GM19328 (cell line): ENCODE measurements around the gene RPL39L.
A peak's percentile ranks its signal among the peaks of the same experiment; 100 is the strongest.
"Not testable (repeated sequence)": the region's sequence is repeated elsewhere in the genome, so short reads cannot be mapped to it uniquely, and the experiment has no call there.

Experiments used
- ATAC-seq: cut with Tn5 transposase; IDR thresholded peaks from one replicate; pipeline ENCODE4 v1.9.1; 2021; ENCODE audit warnings: mild to moderate bottlenecking, moderate library complexity; ENCODE audit not compliant: unreplicated experiment

RPL39L gene

DNA sequence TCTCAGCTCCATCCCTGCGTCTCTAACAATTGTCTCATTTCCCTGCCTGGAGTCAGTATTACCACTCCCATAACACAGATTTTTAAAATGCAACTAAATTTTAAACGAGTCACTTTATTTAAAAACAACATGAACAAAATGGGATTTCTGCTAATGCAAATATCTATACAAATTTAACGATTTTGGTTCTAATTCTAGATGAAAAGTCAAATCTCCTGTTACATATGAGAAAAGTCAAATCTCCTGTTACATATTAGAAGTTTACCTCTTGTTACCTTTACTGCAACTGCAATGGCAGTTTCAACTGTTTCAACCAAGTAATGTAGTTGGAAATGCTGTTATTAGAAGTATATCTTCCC, 578 bp upstream of the RPL39L start:
- ATAC-seq: no peak

DNA sequence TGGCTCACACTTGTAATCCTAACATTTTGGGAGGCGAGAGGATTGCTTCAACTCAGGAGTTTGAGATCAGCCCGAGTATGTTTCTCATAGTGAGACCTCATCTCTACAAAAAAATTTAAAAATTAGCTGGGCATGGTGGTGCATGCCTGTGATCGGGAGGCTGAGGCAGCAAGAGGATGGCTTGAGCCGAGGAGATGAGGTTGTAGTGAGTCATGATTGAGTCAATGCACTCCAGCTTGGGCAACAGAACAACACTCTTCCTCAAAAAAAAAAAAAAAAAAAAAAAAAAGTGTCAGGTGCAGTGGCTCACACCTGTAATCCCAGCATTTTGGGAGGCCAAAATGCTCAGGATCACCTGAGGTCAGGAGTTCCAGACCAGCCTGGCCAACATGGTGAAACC, 2.4 kb downstream of the RPL39L start:
- no peak for ATAC-seq

DNA sequence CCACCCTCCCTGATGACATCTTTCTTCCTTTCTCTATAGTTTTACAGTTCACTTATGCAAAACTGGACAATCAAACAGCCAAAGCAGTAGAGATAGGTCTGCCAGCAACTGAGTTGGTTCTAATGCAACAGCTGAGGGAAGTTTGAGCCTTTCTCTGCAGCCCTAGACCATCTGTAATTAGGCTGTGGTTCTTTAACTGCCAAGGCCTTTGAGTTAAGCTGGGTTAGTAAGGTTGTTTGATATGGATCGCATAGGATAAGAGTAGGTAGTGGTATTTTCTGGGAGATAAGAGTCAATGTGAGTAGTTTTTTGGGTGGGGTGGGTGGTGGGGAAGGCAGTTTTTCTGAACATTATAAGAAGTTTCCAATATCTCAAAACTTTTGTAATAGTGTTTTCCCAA, 3.0 kb downstream of the RPL39L start:
- ATAC-seq: no peak

DNA sequence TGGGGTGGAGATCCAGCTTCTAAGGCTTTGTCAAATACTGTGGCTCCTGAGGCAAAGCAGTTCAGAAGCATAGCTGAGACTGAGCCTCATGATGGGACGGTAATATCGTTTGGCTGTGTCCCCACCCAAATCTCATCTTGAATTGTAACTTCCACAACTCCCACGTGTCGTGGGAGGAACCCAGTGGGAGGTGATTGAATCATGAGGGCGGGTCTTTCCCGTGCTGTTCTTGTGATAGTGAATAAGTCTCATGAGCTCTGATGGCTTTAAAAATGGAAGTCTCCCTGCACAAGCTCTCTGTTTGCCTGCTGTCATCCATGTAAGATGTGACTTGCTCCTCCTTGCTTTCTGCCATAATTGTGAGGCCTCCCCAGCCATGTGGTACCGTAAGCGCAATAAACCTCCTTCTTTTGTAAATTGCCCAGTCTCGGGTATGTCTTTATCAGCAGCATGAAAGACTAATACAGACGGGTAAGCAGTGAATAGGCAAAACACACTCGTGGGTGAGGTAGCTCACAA, 4.1 kb downstream of the RPL39L start:
- ATAC-seq: not testable (repeated sequence)

DNA sequence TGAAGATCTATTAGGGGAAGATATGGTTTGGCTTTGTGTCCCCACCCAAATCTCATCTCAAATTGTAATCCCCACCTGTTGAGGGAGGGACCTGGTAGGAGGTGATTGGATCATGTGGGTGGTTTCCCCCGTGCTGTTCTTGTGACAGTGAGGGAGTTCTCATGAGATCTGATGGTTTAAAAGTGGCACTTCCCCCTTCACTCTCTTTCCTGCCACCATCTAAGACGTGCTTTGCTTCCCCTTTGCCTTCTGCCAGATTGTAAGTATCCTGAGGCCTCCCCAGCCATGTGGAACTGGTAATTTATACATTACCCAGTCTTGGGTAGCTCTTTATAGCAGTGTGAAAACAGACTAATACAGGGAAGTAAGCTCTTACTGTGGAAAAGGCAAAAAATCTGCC, 6.1 kb downstream of the RPL39L start:
- ATAC-seq: not testable (repeated sequence)

DNA sequence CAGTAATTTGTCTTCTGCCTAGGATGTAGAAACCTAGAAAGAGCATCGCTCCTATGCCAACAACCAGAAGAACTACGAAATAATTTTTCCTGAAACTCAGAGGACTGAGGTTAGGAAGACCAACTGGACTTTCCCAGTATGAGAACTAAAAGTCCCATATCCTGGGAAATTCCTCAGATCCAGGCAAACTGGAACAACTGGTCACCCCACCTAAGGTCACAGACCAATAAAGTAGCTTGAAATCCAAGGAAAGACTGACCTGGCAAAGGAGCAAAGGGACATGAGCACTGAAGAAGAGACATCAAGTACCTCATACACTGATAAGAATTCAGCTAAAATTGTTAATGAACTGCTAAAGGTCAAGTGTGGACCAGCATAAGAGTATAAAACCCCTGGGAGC, 6.6 kb downstream of the RPL39L start:
- no peak for ATAC-seq

DNA sequence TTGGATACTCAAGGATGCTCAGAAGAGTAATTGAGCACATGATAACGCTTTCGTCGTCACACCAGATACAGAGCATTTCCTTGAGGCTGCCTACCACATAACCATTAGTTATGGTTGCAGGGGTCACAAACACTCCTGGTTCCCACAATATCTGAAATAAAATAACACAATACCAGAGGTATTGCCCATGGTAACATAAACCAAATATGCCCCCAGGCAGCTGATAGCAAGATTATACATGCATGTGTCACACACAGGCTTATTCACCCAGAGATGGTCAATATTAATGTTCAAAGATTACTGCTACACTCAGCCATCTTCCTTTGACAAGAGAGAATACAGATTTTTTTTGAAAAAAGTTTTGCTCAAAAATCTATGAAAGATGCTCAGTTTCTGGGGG, 7.3 kb downstream of the RPL39L start:
- ATAC-seq: no peak

DNA sequence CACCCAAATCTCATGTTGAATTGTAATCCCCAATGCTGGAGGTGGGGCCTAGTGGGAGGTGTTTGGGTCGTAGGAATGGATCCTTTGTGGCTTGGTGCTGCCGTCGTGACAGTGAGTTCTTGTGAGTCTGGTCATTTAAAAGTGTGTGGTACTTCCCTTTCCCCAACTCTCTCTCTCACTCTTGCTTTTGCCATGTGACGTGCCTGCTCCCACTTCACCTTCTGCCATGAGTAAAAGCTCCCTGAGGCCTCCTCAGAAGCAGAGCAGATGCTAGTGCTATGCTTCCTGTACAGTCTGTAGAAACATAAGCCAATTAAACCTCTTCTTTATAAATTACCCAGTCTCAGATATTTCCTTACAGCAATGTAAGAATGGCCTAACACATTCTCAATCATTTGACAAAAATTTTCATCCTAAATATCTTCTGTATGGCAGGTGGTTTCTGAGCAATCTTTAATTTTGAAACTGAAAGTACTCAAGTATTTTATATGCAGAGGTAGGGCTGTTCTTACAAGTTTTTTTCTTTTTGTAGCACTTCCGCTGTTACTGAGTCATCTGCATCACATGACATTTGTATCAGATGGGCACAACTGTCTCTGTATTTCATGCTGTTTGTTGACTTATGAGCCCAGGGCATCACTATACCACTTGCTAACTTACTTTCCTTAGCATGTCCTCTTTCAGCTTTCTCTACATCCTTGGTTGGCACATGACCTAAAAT, 8.8 kb downstream of the RPL39L start:
- ATAC-seq: no peak

DNA sequence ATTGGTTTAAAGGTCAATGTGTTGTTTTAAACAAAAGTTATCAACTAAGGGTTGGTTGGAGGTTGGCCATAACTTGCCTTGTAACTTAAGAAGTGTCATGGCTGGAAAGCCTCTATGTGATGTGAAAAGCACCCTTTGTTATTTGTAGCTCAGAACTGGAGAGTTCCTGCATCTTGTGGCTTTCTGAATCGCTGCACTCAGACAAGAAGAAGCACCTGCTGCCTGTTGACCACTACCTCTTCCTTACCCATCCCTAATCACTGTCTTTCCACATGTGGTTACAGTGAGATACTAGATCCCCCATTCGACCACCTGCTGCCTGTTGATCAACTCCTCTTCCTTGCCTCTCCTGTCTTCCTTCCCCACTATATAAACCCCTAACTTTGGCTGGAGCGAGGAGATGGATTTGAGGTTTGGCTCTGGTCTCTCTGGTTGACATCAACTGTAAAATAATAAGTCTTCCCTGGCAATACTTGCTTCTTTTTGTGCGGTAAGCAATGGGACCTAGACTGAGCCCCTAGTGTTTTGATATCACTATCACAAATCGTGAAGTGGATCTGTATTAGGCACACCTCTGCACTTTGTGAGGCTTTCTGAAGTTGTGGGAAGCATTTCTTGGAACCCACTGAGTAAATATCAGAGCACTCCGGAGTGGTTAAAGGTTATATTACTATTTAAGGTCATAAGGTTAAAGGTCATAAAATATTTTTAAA, 13.8 kb downstream of the RPL39L start:
- ATAC-seq: peak; percentile 81

DNA sequence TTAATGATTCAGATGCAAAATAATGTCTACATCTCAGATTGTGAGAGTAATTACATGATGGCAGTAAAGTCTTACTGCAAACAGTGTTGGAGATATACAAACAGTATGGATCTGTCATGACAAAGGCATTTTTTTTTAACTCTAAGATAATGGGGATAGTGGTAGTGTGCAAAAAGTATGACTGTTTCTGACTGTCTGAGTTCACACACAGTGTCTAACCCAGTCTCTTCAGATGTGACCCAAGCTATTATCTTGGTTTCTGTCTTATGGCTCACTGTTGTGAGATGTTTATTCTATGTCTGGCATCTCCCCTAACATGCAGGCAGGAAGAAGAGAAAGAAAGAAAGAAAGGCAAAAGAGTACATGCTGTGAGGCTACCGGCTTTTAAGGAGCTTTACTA, 17.0 kb downstream of the RPL39L start:
- ATAC-seq: no peak

DNA sequence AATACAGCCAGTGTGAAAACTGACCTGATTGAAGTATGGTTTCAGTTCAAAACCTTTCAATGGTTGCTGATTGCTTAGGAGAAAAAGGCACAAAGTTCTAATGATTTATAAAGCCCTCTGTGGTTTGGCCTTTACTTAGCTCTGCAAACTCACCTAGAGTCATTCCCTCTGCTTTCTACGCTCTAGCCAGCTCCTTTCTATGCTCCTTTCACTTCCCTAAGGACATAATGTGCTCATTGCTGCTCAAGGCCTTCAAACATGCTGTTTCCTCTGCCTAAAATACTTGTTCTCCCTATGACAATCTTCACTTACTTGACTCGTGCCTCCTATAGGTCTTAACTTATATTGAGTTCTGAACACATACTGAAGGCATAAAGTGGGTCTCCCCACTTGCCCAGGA, 19.0 kb downstream of the RPL39L start:
- ATAC-seq: no peak

DNA sequence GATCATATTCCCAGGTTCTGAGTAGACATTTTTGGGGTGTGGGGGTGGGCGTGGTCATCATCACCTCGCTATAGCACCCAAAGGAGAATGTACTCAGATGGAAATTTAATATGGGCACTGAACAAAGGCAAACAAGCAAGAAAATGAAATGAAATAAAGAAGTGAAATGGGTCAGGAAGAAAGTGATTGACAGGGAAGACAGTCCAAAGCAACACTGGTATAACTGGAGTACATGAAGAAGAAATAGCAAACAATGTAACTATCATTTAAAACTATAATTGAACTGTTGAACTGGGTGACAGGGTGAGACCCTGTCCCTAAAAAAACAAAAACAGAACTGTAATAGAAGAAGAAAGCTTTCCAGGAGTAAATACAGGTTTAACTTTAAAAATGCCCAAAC, 24.8 kb downstream of the RPL39L start:
- ATAC-seq: no peak

DNA sequence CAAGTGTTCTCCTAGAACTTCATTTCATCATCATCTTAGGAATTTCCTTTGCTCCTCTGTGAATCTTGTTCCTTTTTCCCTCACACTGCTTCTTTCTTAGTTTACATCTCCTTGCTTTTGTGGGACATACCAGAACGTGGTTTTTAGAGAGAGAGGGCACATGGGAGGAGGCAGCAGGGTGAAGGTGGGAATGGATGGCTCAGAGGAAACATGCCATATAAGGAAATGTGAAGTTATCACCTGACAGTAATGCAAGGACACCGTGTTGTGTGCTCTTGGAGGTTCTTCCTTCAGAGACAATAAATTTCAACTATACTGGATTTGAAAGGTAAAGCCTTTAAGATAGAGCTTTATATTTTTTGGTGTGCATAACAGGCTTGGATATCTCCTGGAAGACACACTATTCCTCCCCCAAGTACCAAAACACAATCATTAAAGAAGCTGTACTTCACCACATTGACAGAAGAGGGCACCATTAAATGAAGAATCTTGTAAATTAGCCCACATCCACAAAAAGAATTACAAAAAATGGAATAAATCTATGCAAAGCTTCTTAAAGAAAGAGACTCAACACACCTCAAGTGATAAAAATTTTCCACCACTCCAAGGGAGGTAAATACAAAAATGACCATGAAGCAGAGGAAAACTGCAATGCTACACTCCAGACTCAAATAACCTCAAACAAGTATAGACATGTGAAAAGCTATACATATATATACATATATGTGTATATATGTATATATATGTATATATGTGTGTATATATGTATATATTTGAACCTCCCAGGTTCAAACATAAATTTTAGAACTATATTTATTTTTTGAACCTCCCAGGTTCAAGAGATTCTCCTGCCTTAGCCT, 26.1 kb downstream of the RPL39L start:
- no peak for ATAC-seq

DNA sequence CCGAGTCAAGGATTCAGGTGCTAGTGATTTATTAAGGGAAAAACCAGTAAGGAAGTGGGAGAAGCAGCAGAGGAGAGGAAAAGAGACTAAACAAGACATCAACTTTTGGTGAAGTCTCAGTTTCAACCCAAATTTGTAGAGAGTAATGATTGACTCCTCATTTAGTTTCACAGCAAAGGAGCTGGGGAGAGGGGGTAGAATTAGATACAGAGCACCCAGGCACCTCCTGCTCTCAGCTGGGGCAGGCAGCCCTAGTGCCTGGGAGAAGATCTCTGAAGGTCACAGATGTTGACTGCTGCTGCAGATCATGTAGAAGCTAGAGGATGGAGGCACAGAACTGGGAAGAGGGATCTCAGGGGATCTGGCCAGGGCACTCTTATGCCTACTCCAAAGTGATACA, 29.1 kb downstream of the RPL39L start:
- ATAC-seq: no peak

DNA sequence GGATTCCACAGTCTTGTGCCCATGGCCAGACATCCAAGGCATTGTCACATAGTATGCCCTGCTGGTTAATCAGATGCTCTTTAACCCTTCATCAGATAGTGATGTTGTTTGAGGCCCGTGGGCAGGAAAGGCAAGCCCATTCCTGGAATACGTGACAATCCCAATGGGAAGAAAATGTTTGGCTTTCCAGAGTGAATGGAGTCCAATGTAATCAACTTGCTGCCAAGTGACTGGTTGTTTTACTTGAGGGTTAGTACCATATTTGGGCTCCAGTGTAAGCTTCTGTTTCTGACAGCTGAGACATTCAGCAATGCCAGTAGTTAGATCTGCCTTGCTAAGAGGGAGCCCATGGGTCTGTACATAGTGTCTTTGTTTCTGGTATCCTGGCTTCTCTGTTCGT, 31.3 kb downstream of the RPL39L start:
- ATAC-seq: no peak

DNA sequence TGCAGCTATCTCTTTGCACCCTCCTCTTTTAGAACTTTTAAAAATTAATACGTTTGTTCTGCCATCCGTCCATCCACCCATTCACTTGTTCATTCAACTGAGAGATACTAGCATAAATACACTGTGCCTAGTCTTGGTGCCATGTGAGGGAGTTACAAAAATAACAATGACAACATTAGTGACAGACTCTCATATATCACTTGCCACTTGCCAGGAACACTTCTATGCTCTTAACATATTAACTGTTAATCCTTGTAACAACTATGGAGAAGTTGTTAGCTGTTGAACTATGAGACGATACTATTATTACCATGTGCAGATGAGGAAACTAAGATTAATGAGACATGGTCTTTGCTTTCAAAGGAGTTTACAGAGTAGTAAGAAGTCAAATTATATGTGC, 33.6 kb downstream of the RPL39L start:
- ATAC-seq: no peak

DNA sequence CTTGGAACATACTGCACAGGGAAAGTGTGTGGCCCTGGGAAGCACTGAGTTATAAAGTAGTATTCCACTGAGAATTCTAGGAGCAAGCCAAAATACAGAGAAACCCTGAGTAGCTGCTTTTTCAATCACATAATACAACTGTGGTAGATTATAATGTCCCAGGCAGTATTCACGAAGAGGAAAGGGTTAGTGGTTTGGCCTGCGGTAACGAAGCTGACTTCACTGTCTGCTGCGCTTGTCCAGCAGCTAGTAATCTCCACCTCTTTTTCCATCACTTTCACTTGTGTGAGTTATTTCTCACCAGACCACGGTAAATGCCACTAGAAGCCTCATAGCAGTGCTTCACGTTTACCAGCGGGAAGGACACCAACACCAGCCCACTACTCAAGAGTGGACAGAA, 34.4 kb downstream of the RPL39L start:
- no peak for ATAC-seq

DNA sequence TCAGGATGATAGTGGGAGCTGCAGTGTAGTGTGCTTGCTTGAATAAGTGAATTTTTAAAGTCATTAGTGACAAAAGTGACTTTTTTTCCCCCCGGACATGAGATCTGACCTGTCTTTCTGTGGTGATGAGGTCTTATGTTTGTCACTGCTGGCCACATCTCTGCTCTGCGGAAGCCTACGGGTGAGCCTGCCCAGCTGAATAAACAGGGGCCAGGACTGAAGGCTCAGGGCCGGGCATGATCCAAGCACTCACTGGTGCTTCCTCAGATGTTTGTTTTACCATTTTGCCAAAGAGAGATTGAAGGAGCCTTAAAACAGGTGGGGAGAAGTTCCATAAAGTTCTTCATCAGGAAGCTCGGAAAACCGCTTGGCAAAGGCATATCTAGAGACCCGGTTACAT, 35.0 kb downstream of the RPL39L start:
- no peak for ATAC-seq

DNA sequence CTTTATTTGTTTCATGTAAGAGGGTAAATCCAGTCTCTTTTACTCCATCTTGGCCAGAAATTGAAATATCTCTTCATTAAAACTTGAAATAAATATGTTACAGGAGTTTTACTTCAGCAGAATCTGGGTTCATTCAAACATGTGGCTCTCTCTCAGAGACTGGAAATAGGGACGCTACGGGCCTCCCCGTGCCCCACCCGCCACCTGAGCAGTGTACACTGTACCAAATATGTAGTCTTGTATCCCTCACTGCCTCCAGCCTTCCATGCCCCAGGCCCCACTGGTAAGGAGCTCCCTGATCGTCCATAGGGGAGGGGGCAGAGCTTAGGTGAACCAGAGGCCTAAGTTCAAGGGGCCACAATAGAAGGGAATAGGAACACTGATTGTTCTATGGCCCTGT, 36.0 kb downstream of the RPL39L start:
- no peak for ATAC-seq

DNA sequence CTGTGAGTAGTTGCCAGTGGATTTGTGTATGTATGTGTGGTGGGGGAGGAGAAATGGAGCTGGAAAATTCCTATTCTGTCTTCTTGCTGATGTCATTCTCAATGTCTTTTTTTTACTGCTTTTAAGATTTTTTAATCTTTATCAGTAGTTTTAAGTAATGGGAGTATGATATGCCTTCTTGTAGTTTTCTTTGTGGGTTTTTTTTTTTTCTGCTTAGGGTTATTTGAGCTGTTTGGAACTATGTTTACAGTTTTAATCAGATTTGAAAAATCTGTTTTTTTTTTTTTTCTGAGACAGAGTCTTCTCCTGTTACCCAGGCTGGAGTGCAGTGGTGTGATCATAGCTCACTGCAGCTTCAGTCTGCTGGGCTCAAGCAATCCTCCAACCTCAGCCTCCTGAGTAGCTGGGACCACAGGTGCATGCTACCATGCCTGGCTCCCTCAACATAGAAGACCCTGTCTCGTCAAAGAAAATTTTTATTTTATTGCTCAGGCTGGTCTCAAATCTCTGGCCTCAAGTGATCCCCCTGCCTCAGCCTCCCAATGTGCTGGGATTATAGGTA, 37.1 kb downstream of the RPL39L start:
- ATAC-seq: no peak
